ENCODE measurements around the gene MARVELD1.
"Not testable (repeated sequence)": the region's sequence is repeated elsewhere in the genome, so short reads cannot be mapped to it uniquely, and the experiment has no call there.

MARVELD1 gene

DNA sequence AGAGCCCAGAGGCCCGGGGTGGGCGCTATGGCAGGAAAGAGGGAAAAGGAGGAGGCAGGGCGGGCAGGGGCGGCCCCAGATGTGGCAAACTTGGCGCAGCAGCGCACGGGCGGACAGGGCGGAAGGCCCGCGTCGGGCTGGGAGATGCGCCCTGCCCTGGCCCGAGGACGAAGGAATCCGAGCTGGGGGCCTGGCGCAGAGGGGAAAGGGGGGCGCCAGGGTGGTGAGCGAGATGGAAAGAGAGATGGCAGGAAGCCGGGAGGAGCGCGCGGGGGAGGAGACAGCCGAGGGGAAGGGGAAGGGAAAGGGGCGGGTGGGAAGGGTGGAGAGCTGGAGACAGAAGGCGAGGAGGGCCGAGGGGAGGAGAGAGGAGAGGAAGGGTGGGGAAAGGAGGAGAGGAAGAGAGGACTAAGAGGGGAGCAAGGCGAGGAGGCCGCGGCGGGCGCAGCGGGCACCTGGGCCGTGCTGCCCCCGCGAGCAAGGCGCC, at the start of gene MARVELD1:
TSS of gene MARVELD1 (plus strand) at position 392 of the 487 bp plus-strand sequence. CDS start 147 bp downstream, outside the sequence.
- peak; percentile 77 for DNase-seq (ENCODE audit: low spot score)

DNA sequence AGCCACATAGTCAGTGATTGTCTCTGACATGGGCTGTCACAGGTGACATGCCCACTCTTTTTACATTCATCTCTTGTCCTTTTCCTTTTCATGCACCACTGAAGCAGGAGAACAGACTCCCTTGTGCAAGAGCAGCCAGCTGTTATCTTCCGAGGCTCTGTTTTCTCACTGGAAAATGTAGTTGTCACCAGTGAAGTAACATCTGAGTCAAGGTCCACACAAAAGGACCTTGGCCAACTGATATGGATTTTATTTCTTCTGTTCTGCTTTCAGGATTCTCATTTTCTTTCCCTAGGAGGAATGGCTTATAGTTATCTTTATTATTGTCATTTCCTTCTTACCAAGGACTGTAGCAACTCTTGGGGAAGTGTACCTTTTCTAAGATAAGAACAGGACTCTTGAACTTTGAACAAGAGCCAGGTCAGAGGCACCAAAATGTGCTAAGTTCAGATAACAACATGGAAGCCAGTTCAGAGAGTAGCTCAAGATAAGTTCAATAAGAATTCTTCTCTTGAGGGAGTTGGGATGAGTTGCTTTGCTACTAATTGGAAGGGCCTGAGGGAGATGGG, 49.2 kb upstream of the MARVELD1 start:
- no peak for DNase-seq (ENCODE audit: low spot score)

DNA sequence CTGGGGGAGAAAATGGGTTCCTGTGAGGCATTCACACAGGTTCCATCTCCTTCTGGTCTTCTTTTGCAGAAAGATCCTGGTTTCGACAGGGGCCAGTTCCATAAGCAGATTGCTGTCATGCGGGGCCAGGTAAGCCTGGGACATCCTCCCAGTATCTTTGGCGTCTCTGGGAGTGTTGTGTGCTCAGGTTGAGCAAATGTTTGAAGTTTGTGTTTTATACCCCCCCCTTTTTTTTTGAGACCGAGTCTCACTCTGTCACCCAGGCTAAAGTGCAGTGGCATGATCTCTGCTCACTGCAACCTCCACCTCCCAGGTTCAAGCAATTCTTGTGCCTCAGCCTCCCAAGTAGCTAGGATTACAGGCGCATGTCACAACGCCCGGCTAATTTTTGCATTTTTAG, 46.5 kb upstream of the MARVELD1 start:
- DNase-seq (ENCODE audit: low spot score) = no peak

DNA sequence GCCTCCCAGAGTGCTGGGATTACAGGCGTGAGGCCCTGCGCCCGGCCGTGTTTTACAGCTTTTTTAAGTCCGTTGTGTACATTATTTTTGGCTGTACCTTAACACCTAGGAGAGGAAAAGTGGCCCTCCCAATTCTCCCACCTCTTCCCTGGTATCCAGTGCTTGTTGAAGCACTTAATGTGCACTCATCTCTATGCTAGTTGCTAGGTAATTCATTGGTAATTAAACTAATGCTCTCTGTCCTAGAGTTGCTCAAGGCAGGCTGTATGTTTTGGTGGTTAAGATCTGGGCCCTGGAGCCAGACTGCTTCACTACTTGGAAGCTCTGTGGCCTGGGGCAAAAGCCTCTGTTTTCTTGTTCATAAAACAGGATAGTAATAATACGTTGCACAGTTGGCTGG, 46.1 kb upstream of the MARVELD1 start:
- no peak for DNase-seq (ENCODE audit: low spot score)

DNA sequence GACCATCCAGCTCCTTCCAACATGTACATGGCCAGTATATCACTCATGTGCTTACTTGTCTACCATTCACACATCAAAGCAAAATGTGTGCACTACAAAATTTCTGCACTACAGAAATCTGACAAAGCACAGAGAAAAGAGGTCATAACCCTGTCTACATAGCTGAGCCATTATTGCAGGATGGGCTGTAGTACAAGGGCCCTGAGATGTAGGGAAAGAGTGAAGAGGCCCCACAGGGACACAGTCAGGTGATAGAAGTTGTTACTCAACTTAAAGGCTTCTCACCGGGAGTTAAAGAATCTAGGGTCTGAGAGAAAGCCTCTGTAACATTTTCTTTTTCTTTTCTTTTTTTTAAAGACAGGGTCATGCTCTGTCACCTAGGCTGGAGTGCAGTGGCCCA, 44.0 kb upstream of the MARVELD1 start:
- no peak for DNase-seq (ENCODE audit: low spot score)

DNA sequence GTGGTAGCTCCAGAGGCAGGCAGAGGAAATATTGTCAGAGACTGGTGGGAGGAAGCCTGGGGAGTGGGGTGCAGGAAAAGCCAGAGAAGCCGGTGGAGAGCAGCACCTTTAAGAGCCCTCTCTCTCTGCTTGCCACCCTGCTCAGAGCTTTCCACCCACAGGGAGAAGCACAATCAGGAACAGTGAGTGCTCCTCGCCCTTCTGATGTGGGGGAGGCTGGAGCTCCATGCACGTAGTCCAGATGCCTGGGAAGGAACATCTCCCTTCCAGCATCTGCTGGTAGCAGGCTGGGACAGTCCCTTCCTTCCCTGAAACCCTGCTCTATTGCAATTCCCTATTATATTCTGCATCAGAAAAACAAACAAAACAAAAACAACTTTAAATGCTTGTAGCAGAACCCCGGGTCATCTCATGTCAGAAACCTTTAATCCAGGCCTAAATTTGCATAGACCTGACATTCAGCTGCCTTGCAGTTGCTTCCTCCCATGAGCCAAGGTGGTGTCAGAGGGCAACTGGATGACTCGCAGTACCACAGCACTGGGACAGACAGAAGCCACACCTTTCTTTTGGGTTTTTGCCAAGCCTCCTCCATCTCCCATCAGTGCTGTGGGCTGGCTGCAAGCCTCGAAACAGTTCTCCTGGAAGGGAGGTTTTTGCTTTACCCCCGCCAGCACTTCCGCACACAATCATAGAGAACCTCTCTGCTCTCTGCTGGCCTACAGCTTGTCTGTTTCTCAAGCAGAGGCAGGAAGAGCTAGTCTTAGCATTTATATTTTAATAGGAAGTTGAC, 39.6 kb upstream of the MARVELD1 start:
- DNase-seq (ENCODE audit: low spot score) = peak; percentile 74

DNA sequence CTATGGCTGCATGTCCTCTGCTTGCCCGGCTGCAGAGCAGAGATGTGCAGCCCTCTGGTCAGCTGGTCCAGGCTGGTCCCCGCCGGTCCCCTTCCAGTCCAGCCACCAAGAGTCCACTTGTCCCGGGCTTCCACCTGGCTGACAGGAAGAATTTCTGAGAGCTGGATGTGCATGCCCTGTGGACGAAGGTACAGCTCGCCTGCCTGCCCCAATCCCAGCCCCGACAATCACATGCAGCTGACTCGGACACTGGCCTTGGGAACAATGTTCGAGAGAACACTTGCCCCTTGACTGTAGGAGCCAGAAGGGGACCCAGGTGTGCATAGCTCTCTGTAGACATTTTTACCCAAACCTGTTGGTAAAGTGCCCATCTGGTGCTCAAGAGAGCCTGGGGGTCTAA, 38.3 kb upstream of the MARVELD1 start:
- DNase-seq (ENCODE audit: low spot score) = no peak

DNA sequence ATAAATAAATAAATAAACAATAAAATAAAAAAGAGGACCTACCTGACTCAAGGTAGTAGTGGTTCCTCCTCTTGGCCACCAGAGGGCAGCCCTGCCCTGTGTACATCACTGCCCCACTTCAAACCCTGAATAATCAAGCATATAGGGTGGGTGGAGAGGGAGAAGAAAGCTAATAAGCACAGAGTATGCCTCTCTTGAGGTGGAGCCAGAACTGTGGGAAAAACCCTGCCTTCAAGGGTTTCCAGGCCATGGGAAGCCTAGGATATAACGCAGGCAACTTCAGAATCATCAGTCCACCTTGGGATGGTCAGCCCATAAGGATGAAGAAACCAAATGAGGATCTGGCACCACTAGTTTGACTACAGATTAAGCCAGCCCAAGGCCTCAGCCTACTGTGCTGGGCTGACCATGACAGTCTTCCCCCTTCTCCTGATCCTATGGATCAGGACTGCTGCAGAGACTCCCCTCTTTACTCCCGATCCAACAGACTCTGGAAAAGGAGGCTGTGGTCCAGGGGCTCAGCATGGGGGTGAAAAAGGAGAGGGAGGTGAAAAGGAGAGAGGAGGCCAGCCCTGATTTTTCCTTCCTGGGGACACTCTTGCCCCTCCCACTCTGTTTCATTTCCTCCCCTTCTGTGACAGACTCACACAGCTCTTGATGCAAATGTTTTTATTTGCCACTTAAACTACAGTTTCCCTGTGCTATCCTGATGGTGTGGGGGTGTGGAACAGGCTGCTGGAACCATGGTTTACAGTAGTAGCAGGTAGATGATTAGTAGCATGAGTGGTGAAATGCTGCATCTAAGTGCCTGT, 36.6 kb upstream of the MARVELD1 start:
- peak; percentile 58 for DNase-seq (ENCODE audit: low spot score)

DNA sequence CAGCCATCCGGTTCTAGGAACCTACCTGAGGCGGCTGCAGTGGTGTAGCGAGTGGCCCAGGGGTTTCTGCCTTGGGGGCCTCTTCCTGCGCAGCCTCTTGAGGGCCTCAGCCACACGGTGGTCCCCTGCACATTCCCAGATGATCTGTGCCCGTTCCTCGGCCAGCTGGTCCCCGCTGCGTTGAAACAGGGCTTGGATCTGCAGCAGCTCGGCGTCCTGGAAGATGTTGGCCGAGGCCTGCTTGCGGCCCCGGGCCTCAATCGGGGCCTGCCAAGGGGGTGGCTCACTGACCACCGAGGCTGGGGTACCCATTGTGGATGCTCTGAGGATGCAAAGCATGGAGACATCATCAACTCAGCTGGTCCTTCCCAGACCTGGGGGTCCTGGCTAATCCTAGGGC, 33.9 kb upstream of the MARVELD1 start:
- no peak for DNase-seq (ENCODE audit: low spot score)

DNA sequence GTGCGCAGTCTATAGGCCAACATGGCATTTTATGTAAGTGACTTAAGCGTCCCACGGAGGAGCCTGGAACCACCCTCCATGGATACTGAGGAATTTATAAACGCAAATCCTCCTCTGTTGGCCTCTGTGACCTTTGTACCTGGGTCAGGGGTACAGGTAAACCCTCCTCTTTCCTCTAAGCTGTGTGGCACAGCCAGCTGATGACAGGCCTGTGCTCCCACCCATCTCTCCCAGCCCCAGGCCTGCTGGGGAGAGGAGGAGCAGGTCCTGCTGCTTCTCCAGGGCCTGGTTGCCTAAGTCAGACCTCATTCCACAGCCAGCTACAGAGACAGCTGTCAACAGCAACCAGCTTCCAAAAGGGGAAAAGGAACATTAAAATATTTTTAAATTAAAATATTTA, 31.5 kb upstream of the MARVELD1 start:
- no peak for DNase-seq (ENCODE audit: low spot score)

DNA sequence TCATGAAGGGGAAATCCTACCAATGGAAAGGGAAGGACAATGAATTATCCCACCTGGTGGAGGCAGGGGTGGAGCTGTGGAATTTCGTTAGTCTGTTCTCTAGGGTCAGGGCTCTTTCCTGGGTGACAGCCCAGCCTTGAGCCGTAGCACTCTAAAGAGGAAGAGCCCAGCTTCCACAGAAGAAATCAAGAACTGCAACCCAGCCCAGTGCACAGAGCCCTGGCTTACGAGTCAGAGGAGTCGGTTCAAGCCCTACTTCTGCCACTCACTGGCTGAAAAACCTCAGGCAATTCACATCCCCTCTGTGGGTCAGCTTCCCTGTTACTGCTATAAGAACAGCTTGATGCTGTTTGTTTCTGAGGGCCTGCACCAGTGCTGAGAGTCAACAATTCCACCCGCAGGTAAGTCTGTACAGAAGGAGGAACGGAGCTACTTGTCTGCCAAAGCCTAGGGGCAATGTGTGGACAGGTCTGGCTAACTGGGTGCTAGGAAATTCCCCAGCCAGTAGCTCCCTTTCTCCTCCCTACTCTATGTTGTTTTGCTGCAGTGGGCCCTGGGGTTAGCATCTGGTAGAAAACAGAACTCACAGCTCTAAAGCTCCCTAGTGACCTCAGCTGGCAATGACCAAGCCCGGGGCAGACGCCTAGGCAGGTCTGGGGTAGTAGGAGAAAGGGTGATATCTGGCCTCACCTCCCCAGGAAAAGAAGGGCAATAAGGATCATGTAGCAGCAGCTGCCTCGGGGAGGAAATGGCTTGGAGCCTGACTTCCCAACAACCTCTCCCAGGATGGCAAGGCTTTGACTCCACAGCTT, 29.8 kb upstream of the MARVELD1 start:
- peak; percentile 38 for DNase-seq (ENCODE audit: low spot score)

DNA sequence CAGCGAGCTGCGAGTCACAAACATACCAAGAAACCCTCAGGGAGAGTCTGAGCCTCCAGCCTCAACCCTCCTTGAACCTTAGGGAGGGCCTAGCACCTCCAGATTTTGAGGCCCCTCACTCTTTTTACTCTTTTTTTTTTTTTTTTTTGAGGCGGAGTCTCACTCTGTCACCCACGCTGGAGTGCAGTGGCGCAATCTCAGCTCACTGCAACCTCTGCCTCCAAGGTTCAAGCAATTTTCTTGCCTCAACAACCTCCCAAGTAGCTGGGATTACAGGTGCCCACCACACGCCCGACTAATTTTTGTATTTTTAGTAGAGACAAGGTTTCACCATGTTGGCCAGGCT, 29.2 kb upstream of the MARVELD1 start:
- DNase-seq (ENCODE audit: low spot score) = not testable (repeated sequence)

DNA sequence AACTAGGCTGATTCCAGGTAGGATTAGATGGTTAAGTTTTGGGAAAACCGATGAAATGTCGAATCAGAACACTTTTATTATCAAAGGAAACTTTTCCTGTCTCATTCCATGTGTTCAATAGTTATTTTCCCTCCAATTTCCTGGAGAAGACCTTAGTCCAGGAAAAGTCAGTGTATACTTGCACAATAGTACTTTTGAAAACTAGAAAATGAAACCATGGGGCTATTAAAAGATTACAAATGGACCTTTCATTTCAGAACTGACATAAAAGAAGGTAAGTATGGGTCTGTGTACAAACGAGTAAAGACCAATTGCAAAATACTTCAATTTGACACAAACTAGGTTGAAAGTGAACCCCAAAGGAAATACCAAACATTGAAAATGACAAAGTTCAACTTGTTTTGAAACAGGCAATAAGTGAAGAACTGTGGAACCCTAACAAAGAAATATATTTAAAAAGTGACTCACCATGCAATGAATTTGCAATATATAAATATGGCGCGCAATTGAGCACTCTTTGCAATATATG, 28.6 kb upstream of the MARVELD1 start:
- no peak for DNase-seq (ENCODE audit: low spot score)

DNA sequence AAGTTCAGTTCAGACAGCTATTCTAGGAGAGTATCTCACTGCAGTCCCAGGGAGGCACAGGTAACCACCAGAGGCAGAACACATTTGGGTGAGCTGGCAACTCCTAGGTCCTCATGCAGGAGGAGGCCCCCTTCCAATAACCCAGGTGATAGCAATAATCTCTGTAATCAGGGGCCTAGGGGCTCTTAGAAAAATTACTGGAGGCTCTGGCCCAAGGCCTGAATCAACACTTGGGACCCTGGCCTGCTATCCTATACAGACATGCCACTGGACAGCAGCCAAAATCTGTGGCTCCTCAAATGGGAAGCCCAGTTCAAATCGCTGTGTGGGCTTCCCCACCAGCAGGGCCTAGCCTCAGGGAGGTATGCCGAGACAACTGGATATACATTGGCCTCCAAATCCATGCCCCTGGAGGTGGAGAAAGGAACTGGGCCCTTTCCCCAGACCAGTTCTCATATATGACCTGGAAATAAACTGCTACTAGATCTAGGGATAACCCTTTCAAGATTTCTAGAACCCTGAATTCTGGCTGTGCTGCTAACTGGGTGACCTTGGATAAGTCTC, 28.1 kb upstream of the MARVELD1 start:
- DNase-seq (ENCODE audit: low spot score) = peak; percentile 61

DNA sequence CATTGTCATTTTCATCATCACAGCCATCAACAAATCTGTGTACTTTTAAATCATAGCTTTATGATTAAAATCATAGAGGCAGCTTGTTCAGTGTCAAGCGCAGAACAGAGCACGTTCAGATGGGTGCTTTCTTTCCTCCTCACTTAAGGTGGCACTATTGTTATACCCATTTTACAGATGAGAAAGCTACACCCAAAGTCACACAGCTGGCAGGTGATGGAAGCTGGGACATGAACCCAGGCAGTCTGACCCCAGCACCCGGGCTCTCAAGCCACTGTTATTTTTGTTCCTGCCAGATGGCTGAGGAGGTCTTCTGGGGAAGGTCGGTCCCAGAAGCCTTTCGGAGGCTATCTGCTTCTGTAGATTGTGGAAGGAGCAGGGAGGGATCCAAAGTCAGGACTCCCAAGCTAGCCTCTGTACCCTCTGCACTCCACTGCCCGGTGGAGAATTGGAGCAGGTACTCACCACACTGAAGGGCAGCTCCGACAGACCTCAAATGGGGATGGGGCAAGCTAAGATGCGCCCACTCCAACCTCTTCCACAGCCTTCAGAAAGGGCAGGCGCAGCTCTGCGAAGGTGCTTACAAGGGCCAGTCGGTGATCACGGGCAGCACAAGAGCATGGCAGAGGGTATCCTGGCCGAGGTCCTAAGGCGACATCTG, 27.1 kb upstream of the MARVELD1 start:
- peak; percentile 46 for DNase-seq (ENCODE audit: low spot score)

DNA sequence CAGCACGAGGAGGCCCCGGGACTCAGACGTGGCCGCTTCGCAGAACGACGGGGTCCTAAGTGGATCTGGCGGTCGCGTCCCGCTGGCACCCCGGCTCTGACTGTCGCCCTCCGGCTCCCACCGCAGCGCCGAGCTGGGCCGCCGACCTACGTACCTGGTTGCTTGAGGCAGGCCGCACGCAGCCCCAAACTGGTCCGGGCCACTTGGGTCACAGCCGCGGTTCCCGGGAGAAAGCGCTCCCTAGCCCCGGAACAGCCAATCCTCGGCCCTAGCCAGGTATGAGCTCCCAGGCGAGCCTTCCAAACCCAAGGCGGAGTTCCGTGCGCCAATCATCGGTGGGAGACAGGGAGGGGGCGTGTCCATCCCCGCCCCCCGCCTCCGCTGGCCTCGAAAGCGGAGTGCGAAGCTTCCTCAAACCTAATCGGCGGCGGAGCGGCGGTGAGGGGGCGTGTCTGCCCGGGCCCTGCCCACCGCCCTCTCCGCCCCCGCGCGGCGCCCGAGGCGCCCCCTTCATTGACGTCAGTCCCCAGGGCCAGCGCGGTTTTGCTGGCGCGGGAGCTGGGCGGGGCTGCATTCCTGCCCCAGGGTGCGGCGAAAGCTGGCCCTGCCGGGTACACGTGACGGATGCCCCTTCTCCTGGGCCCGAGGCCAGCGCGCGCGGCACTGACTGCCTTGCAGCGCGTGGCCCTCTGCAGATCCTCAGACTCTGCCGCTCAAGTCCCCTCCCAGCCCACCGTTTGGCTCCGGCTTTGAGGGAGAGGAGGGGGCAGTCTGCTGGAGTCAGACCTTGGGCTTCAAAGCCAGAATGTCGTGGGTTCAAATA, 26.4 kb upstream of the MARVELD1 start, which contains the start of gene AVPI1:
TSS of gene AVPI1 (minus strand) at position 280 of the 823 bp plus-strand sequence. CDS start 7,336 bp downstream, outside the sequence.
- peak; percentile 96 for DNase-seq (ENCODE audit: low spot score)

DNA sequence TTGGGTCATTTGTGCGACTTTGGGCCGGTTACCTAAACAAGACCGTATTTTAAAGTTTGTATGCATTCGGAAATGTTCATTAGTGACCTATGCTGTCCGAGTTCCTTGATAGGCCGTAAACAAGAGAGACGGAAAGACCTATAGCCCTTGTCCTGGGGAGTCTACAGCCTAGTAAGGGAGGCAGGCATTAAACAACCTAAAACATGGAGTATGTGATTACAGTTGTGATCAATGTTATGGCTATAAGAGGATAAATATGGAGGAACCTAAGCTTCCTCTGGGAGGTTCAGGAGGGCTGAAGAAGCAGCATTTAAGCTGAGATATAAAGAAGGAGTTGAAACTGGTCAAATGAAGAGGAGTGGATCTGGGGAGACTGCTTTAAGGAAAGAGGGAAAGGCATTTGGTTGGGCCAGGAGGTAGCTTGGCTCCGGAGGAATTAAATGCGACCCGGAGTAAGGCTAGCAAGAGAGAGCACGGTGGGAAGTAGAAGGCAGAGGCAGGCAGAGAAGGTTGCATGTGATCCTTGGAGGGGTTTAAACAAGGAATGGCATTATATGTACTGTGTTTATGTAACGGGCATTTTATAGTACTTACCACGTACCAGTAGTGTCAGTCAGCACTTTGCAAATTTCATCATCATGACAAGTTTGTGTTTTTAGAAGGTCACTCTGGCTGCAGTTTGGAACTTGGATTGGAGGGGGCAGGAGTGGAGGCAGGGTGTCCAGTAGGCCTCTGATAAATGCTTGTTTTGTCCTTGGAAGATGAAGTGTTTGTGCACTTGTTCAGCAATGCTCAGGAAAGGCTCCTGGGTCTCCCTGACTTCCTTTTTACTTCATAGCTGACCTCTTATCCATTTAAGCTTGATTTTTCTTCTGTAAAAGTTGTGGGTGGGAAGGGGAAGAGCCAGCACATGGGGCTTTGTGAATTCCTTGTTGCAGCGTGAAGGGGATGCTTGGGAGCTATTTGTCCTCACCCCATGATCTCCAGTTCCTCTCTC, 25.4 kb upstream of the MARVELD1 start:
- no peak for DNase-seq (ENCODE audit: low spot score)

DNA sequence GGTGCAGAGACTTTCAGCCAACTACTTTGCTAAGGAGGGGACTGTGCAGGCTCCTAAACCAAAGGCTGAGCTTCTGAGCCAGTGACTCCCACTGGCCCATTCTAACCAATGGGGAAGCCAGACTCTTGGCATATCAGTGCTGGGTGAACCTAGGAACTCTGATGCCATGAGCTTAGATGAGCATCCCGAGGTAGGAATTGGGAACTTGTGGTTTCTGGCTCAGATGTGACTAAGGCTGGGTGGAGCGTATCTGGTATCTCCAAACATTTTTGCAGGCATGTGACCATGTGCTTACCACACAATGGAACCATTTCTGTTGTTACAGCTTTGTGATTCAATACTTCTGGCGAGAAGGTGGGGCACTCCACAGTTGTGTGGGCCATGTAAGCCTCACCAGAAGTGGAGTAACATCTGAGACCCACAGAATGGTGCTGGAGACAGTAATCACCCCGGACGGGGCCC, 23.9 kb upstream of the MARVELD1 start:
- DNase-seq (ENCODE audit: low spot score) = peak; percentile 49

Measured in RKO (cell line).